Liver (tissue), 9 donors: Measurements from ENCODE around the gene CALHM3. TPM values are rescaled to one million over a fixed set of nuclear protein-coding genes. Genes with fewer than 3 reads are reported as not detected.

Experiments
- DNase-seq: peaks from one replicate; pipeline ENCODE4 v3.0.0-alpha.2; 2017; ENCODE audit warnings: low spot score
- H3K27ac ChIP-seq, 2 donors: one replicate each; pipeline ENCODE4 v1.7.0; 2013; ENCODE audit warnings: inconsistent platforms in 2 of 2, low read length in 2 of 2, control low read depth in 1 of 2, low read depth in 1 of 2, mild to moderate bottlenecking in 1 of 2
- H3K27me3 ChIP-seq, 4 donors: one replicate each; pipeline versions ENCODE4 v1.6.1 to v1.7.0; 2013; ENCODE audit warnings: low read length in 3 of 4, inconsistent platforms in 1 of 4, mild to moderate bottlenecking in 1 of 4, moderate library complexity in 1 of 4; ENCODE audit not compliant: control insufficient read depth in 4 of 4, insufficient read depth in 4 of 4
- H3K36me3 ChIP-seq, 4 donors: one replicate each; pipeline versions ENCODE4 v1.6.1 to v1.7.0; 2013; ENCODE audit warnings: low read length in 3 of 4, mild to moderate bottlenecking in 3 of 4, low read depth in 1 of 4, moderate library complexity in 1 of 4; ENCODE audit not compliant: control insufficient read depth in 4 of 4, insufficient read depth in 3 of 4
- H3K4me1 ChIP-seq, 4 donors: one replicate each; pipeline versions ENCODE4 v1.6.1 to v1.7.0; 2013; ENCODE audit warnings: low read length in 3 of 4, mild to moderate bottlenecking in 3 of 4, moderate library complexity in 1 of 4; ENCODE audit not compliant: control insufficient read depth in 4 of 4, insufficient read depth in 4 of 4
- H3K4me3 ChIP-seq, 3 donors: one replicate each; pipeline versions ENCODE4 v1.6.1 to v1.7.0; 2013; ENCODE audit warnings: low read length in 3 of 3, control low read depth in 1 of 3, low read depth in 1 of 3, mild to moderate bottlenecking in 1 of 3
- H3K9ac ChIP-seq, 2 donors: one replicate each; pipeline ENCODE4 v1.7.0; 2013; ENCODE audit warnings: low read length in 2 of 2, mild to moderate bottlenecking in 2 of 2, moderate library complexity in 2 of 2, control low read depth in 1 of 2, low read depth in 1 of 2
- H3K9me3 ChIP-seq, 4 donors: one replicate each; pipeline versions ENCODE4 v1.6.1 to v1.7.0; 2013; ENCODE audit warnings: low read length in 3 of 4; ENCODE audit not compliant: control insufficient read depth in 4 of 4
- EGR1 ChIP-seq, 2 donors: IDR thresholded peaks; 2 replicates each; pipeline ENCODE4 v1.6.1; 2016 to 2018; ENCODE audit warnings: antibody characterized with exemption in 2 of 2, low read depth in 2 of 2
- FOXA1 ChIP-seq: IDR thresholded peaks from 2 replicates; pipeline ENCODE4 v1.6.1; 2016; ENCODE audit warnings: antibody characterized with exemption
- FOXA2 ChIP-seq: IDR thresholded peaks from 2 replicates; pipeline ENCODE4 v1.6.1; 2016; ENCODE audit warnings: antibody characterized with exemption
- HNF4A ChIP-seq, 2 donors: conservative IDR thresholded peaks; 2 replicates each; pipeline ENCODE4 v1.6.1; 2016; ENCODE audit warnings: antibody characterized with exemption in 2 of 2, mild to moderate bottlenecking in 2 of 2
- JUND ChIP-seq, 2 donors: IDR thresholded peaks; 2 replicates each; pipeline ENCODE4 v1.6.1; 2016; ENCODE audit warnings: antibody characterized with exemption in 2 of 2
- RAD21 ChIP-seq, 2 donors: IDR thresholded peaks; 2 replicates each; pipeline ENCODE4 v1.6.1; 2016; ENCODE audit warnings: antibody characterized with exemption in 2 of 2, mild to moderate bottlenecking in 2 of 2
- RXRA ChIP-seq, 2 donors: IDR thresholded peaks; 2 replicates each; pipeline ENCODE4 v1.6.1; 2017 to 2018; ENCODE audit warnings: antibody characterized with exemption in 2 of 2, mild to moderate bottlenecking in 1 of 2
- SP1 ChIP-seq: IDR thresholded peaks from 2 replicates; pipeline ENCODE4 v1.6.1; 2018; ENCODE audit warnings: antibody characterized with exemption, mild to moderate bottlenecking
- YY1 ChIP-seq: IDR thresholded peaks from 2 replicates; pipeline ENCODE4 v1.6.1; 2016; ENCODE audit warnings: antibody characterized with exemption, mild to moderate bottlenecking
- WGBS: extraction: QIAGEN DNeasy Blood & Tissue Kit; methylation state at CpG from one replicate; pipeline ENCODE4 v1.1.7; 2013; 5-methylcytosine and 5-hydroxymethylcytosine counted together
- polyA plus RNA-seq, 2 donors: library from polyadenylated mRNA; stranded (reverse) in 1 of 2; unstranded in 1 of 2; fragments of 200-250 nt in 1 of 2; fragments of >200 nt in 1 of 2; fragmentation: Nextera tagmentation in 1 of 2; extraction: Ambion mirVana in 1 of 2; gene quantifications; one replicate each; pipeline versions ENCODE4 v1.2.1 to v1.2.3, GENCODE V29; 2013 to 2015
- total RNA-seq, 2 donors: library from RNA; depleted of rRNA; stranded (reverse); fragments of >200 nt; gene quantifications; one replicate each; pipeline ENCODE4 v1.2.3, GENCODE V29; 2014
- TF ChIP-seq, protein P1 (sequence below): IDR thresholded peaks from 2 replicates; pipeline ENCODE4 v1.6.1; 2016; ENCODE audit warnings: antibody characterized with exemption
- TF ChIP-seq, protein P2 (sequence below): IDR thresholded peaks from 2 replicates; pipeline ENCODE4 v1.6.1; 2016; ENCODE audit warnings: antibody characterized with exemption
- TF ChIP-seq, protein P3 (sequence below): IDR thresholded peaks from 2 replicates; pipeline ENCODE4 v1.6.1; 2016; ENCODE audit warnings: antibody characterized with exemption, mild to moderate bottlenecking
- TF ChIP-seq, protein P4 (sequence below): IDR thresholded peaks from 2 replicates; pipeline ENCODE4 v1.6.1; 2016; ENCODE audit warnings: antibody characterized with exemption
- donor health status: healthy.
- donor health status: healthy.
- donor health status: healthy.
- donor health status: healthy.
- donor health status: healthy.

CALHM3 gene
- total and polyA plus RNA-seq, 4 donors: 0.14 TPM; not detected in 3

DNA sequence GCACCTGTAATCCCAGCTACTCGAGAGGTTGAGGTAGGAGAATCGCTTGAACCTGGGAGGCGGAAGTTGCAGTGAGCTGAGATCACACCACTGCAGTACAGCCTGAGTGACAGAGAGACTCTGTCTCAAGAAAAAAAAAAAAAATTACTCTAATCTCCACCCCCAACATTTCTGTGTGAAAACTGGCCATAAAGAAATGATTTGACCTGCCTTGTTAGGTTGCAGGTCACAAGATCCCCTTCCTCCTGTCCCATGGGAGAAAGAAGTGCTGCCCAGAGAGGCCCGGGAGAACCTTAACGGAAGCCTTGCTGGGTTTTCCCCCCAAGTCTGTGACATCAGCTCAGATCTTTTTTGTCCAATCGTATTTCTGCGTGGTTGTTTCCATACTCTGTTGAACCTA is 11.6 kb downstream of the CALHM3 start:
- no peaks in the 10 kb centered on the region for H3K36me3 ChIP-seq
- no peaks in the 10 kb centered on the region for H3K4me1 ChIP-seq
- TF ChIP-seq YY1: no peak
- TF ChIP-seq, protein P1, sequence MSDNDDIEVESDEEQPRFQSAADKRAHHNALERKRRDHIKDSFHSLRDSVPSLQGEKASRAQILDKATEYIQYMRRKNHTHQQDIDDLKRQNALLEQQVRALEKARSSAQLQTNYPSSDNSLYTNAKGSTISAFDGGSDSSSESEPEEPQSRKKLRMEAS: no peak
- H3K9me3 ChIP-seq: no peaks in the 10 kb centered on the region
- WGBS: 86% methylated on average over 7 of the region's 7 CpGs
- H3K9ac ChIP-seq: no peak overlapping the region
- no peak overlapping the region for H3K27ac ChIP-seq
- no peaks in the 10 kb centered on the region for H3K27me3 ChIP-seq
- no peak for DNase-seq
- no peak overlapping the region for H3K4me3 ChIP-seq

DNA sequence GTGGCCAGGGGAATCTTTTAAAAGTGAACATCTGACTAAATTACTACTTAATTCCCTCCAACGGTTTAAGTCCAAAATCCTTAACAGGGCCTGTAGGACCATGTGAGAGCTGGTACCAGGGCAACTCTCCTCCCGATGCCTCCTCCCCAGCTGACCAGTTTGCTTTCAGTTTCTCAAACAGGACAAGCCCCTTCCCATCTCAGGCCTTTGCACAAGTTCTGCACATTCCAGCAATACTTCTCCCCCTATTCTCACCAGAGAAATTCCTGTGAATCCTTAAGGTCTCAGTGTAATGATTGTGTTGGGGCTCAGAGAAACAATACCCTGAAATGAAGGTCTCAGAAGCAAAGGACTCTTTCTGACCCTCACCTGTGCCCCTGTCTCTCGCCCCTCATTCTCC is 12.3 kb downstream of the CALHM3 start:
- no peaks in the 10 kb centered on the region for H3K27me3 ChIP-seq
- DNase-seq: no peak
- no peak for TF ChIP-seq YY1
- TF ChIP-seq, protein P2, sequence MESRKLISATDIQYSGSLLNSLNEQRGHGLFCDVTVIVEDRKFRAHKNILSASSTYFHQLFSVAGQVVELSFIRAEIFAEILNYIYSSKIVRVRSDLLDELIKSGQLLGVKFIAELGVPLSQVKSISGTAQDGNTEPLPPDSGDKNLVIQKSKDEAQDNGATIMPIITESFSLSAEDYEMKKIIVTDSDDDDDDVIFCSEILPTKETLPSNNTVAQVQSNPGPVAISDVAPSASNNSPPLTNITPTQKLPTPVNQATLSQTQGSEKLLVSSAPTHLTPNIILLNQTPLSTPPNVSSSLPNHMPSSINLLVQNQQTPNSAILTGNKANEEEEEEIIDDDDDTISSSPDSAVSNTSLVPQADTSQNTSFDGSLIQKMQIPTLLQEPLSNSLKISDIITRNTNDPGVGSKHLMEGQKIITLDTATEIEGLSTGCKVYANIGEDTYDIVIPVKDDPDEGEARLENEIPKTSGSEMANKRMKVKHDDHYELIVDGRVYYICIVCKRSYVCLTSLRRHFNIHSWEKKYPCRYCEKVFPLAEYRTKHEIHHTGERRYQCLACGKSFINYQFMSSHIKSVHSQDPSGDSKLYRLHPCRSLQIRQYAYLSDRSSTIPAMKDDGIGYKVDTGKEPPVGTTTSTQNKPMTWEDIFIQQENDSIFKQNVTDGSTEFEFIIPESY: no peak
- TF ChIP-seq FOXA1: no peak
- no peak for TF ChIP-seq RXRA (IDR thresholded peaks at IDR 0.05)
- TF ChIP-seq, protein P3, sequence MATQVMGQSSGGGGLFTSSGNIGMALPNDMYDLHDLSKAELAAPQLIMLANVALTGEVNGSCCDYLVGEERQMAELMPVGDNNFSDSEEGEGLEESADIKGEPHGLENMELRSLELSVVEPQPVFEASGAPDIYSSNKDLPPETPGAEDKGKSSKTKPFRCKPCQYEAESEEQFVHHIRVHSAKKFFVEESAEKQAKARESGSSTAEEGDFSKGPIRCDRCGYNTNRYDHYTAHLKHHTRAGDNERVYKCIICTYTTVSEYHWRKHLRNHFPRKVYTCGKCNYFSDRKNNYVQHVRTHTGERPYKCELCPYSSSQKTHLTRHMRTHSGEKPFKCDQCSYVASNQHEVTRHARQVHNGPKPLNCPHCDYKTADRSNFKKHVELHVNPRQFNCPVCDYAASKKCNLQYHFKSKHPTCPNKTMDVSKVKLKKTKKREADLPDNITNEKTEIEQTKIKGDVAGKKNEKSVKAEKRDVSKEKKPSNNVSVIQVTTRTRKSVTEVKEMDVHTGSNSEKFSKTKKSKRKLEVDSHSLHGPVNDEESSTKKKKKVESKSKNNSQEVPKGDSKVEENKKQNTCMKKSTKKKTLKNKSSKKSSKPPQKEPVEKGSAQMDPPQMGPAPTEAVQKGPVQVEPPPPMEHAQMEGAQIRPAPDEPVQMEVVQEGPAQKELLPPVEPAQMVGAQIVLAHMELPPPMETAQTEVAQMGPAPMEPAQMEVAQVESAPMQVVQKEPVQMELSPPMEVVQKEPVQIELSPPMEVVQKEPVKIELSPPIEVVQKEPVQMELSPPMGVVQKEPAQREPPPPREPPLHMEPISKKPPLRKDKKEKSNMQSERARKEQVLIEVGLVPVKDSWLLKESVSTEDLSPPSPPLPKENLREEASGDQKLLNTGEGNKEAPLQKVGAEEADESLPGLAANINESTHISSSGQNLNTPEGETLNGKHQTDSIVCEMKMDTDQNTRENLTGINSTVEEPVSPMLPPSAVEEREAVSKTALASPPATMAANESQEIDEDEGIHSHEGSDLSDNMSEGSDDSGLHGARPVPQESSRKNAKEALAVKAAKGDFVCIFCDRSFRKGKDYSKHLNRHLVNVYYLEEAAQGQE: no peak
- no peak for TF ChIP-seq EGR1 (IDR thresholded peaks at IDR 0.05; ENCODE audit: low read depth in 2 of 2)
- TF ChIP-seq, protein P4, sequence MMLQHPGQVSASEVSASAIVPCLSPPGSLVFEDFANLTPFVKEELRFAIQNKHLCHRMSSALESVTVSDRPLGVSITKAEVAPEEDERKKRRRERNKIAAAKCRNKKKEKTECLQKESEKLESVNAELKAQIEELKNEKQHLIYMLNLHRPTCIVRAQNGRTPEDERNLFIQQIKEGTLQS: no peak
- no peak for TF ChIP-seq JUND (IDR thresholded peaks at IDR 0.05)
- no peak for TF ChIP-seq HNF4A (conservative IDR thresholded peaks at IDR 0.05)
- no peak for TF ChIP-seq FOXA2
- TF ChIP-seq SP1: no peak
- TF ChIP-seq RAD21 (IDR thresholded peaks at IDR 0.05): no peak
- no peaks in the 10 kb centered on the region for H3K9me3 ChIP-seq
- H3K4me1 ChIP-seq: no peaks in the 10 kb centered on the region
- no peak overlapping the region for H3K9ac ChIP-seq
- 83% methylated on average over 3 of the region's 3 CpGs for WGBS
- H3K27ac ChIP-seq: no peak overlapping the region
- H3K36me3 ChIP-seq: no peaks in the 10 kb centered on the region
- no peak overlapping the region for H3K4me3 ChIP-seq
